Ishikawa (cell line): Measurements from ENCODE around the gene LYG2.

Experiments used
- CREB1 ChIP-seq: IDR thresholded peaks from 2 replicates; pipeline ENCODE4 v1.6.1; 2012; ENCODE audit warnings: low read depth
- EP300 ChIP-seq: IDR thresholded peaks from 2 replicates; pipeline ENCODE4 v1.6.1; 2012; ENCODE audit warnings: borderline replicate concordance
- NFIC ChIP-seq: IDR thresholded peaks from 2 replicates; pipeline ENCODE4 v1.6.1; 2012
- RAD21 ChIP-seq: IDR thresholded peaks from 2 replicates; pipeline ENCODE4 v1.6.1; 2012; ENCODE audit warnings: low read depth
- TAF1 ChIP-seq: IDR thresholded peaks from 2 replicates; pipeline ENCODE4 v1.6.1; 2012; ENCODE audit warnings: low read depth, mild to moderate bottlenecking
- TCF12 ChIP-seq: IDR thresholded peaks from 2 replicates; pipeline ENCODE4 v1.6.1; 2012; ENCODE audit warnings: low read depth
- TEAD4 ChIP-seq: IDR thresholded peaks from 2 replicates; pipeline ENCODE4 v1.6.1; 2012
- YY1 ChIP-seq: IDR thresholded peaks from 2 replicates; pipeline ENCODE4 v1.6.1; 2012; ENCODE audit warnings: low read depth
- ZBTB7A ChIP-seq: IDR thresholded peaks from 2 replicates; pipeline ENCODE4 v1.6.1; 2012; ENCODE audit warnings: low read depth
- TF ChIP-seq, protein P1 (sequence below): IDR thresholded peaks from 2 replicates; pipeline ENCODE4 v1.6.1; 2012
- TF ChIP-seq, protein P2 (sequence below): IDR thresholded peaks from 2 replicates; pipeline ENCODE4 v1.6.1; 2012
- TF ChIP-seq, protein P3 (sequence below): IDR thresholded peaks from 2 replicates; pipeline ENCODE4 v1.6.1; 2012; ENCODE audit warnings: low read depth, mild to moderate bottlenecking

DNA sequence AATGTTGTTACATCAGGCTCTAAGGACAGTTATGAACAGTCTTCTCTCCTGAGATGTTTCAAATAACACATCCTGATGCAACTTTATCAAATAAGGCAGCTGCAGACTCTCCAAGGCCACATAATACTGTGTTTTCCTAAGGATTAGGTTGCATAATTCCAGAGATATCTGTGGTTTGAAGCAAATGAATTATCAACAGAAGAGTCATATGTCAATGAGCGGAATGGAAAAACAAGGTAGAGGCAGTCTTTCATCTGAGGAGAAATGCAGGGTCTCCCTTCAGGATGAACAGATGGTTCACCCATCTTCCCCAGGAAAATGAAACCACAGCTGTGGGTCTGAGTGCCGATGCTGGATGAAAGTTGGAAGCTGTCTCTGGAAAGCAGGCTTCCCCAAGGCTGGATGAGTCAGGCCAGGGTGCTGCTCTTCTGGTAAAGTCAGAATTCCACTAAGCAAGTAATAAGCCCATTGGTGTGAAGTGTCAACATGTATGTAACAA is 23.4 kb upstream of the LYG2 start:
- TF ChIP-seq TAF1, result no peak
- TF ChIP-seq, protein P1, sequence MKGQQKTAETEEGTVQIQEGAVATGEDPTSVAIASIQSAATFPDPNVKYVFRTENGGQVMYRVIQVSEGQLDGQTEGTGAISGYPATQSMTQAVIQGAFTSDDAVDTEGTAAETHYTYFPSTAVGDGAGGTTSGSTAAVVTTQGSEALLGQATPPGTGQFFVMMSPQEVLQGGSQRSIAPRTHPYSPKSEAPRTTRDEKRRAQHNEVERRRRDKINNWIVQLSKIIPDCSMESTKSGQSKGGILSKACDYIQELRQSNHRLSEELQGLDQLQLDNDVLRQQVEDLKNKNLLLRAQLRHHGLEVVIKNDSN, result no peak
- no peak for TF ChIP-seq TCF12
- no peak for TF ChIP-seq EP300
- TF ChIP-seq, protein P2, sequence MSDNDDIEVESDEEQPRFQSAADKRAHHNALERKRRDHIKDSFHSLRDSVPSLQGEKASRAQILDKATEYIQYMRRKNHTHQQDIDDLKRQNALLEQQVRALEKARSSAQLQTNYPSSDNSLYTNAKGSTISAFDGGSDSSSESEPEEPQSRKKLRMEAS, result no peak
- TF ChIP-seq, protein P3, sequence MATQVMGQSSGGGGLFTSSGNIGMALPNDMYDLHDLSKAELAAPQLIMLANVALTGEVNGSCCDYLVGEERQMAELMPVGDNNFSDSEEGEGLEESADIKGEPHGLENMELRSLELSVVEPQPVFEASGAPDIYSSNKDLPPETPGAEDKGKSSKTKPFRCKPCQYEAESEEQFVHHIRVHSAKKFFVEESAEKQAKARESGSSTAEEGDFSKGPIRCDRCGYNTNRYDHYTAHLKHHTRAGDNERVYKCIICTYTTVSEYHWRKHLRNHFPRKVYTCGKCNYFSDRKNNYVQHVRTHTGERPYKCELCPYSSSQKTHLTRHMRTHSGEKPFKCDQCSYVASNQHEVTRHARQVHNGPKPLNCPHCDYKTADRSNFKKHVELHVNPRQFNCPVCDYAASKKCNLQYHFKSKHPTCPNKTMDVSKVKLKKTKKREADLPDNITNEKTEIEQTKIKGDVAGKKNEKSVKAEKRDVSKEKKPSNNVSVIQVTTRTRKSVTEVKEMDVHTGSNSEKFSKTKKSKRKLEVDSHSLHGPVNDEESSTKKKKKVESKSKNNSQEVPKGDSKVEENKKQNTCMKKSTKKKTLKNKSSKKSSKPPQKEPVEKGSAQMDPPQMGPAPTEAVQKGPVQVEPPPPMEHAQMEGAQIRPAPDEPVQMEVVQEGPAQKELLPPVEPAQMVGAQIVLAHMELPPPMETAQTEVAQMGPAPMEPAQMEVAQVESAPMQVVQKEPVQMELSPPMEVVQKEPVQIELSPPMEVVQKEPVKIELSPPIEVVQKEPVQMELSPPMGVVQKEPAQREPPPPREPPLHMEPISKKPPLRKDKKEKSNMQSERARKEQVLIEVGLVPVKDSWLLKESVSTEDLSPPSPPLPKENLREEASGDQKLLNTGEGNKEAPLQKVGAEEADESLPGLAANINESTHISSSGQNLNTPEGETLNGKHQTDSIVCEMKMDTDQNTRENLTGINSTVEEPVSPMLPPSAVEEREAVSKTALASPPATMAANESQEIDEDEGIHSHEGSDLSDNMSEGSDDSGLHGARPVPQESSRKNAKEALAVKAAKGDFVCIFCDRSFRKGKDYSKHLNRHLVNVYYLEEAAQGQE, result no peak
- no peak for TF ChIP-seq NFIC
- no peak for TF ChIP-seq TEAD4
- no peak for TF ChIP-seq RAD21
- no peak for TF ChIP-seq ZBTB7A
- no peak for TF ChIP-seq CREB1
- TF ChIP-seq YY1, result no peak
